NCI-H2227 treated with DMSO at 0.1 percent for 48 hours (cell line): ENCODE data around the gene FAM228B.
A peak's percentile ranks its signal among the peaks of the same experiment; 100 is the strongest.
"Not testable (repeated sequence)": the region's sequence is repeated elsewhere in the genome, so short reads cannot be mapped to it uniquely, and the experiment has no call there.

ENCODE experiments used
- DNase-seq: peaks from one replicate; lab custom pipeline; 2025; lab: John Stamatoyannopoulos, UW

The FAM228B gene

GRCh38 chr2:24123195-24123921, at the start of gene FAM228B, which contains the start of gene PFN4:
Gene FAM228B (plus strand): TSS chr2:24123469. CDS start chr2:24124362, 893 bp downstream.
Gene PFN4 (minus strand): TSS chr2:24123334. CDS start chr2:24122535, 799 bp downstream.
- peak; percentile 88 for DNase-seq

- DNase-seq, result no peak
These were observed 49.5 kb upstream of the FAM228B start for GRCh38 chr2:24073816-24074215.

- DNase-seq, result no peak
These were observed 48.0 kb upstream of the FAM228B start for GRCh38 chr2:24075259-24075658.

GRCh38 chr2:24075915-24076848, 47.1 kb upstream of the FAM228B start, which contains the start of gene SF3B6:
Gene SF3B6 (minus strand): TSS chr2:24076326. CDS start chr2:24076229, 97 bp downstream.
- DNase-seq, result peak; percentile 97

GRCh38 chr2:24076849-24077534, 46.3 kb upstream of the FAM228B start:
- DNase-seq, result no peak

DNA sequence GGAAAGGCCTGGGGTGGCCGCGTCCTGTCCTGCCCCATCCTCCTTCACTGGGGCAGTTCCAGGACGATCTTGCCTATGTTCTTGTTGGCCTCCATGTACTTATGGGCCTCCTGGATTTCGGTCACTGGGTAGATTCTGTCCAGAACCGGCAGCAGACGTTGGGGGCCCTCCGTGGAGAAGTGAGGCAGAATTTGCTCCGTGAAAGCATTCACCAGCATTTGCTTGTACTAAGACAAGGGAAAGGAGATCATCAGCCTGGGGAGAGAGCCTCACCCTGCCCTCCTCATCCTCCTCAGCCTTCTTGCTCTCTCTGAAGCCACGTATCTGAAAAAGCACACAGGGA, 45.8 kb upstream of the FAM228B start:
- no peak for DNase-seq

DNA sequence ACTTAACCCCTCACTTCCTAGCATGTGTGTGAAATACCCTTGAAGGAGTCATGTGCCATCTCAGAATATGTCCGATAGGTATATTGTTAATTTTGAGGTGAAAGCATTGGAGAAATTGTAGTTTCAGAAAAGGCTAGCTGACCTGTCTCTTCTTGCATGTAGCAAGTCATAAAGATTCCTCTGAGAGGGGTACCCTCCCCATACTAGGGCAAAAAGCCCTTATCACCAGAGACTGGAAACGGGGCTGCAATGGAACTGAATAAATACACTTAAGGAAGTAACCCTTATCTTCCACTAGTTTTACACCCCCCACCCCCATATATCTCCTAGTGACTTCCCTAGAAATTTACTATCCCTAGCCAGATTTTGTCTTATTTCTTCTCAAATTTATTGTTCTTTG, 45.4 kb upstream of the FAM228B start:
- DNase-seq, result no peak

GRCh38 chr2:24080701-24081100, 42.6 kb upstream of the FAM228B start:
- no peak for DNase-seq

GRCh38 chr2:24082787-24083566, 40.3 kb upstream of the FAM228B start:
- DNase-seq, result no peak

DNA sequence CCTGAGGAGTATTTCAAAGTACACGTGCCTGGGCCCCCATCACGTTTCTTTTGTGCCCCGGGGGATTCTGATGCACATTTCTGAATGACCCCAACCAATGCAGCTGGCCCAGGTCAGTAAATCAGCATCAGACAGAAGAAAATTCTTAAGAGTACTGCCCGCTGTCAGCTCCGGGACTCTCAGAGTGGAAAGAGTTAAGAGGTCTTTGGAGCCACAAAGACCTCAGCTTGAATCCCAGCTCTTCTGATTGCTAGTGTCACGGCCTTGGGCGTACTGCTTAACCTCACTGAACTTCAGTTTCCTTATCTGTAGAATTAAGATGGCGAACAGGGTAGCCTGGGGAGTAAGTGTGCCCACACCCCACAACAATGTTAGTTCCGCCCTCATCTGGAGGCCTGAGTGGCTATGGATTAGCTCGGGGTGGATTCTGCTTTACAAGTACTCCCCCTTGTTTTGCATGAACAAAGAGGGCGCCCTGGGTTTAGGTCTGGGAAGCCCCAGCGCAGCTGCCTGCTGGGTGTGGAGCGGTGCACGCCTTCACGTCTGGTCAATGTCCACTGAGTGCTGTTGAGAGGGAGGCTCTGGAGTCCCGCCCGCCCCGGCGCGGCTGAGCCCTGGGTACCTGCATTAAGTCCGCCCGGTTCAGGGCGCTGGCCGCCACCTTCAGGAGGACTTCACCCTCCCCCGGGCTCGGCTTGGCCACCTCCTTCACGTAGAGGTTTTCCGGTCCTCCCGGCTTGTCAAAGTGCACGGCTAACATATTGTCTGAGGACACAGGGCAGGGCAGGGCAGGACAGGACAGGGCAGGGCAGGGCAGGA, 39.5 kb upstream of the FAM228B start:
- DNase-seq, result peak; percentile 90

DNA sequence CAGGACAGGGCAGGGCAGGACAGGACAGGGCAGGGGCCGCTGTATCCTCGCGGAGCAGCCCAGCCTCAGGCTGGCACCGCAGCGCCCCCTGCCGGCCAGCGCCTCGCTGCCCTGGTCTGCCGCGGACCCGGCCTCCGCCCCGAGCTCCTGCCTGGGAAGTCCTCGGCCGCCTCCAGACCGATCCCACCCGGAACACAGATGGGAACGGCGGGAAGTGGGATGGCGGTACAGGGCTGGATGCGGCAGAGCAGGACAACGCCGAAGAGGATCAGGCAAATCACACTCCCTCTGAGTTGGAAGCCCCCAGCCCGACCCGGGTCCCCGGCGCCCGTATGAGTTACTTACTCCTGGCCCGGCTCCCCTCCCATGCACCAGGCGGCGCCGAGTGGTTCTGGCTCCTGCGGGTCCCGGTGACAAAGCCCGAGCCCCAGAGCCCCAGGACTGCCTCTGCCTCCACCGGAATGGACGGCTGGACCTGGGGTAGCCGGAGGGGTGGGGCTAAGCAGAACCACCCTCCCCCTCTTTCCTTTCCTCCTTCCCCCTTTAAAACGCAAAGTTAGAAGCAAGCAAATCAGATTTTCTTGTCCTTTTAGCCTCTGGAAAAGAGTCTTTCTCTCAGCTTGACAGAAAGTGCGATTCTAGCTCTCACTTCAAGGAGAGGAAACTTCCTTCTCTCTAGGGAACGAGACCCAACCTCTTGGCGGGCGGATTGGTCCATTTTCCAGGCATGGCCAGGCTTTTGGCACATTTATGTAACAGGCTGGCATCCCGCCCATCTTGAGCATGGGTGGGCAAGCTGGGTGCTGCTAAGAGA, 38.7 kb upstream of the FAM228B start, which contains the start of gene TP53I3:
Gene TP53I3 (minus strand): TSS at position 449 of the 814 bp plus-strand sequence. CDS start 508 bp downstream, outside the sequence.
- DNase-seq, result peak; percentile 95

- no peak for DNase-seq
These were observed 38.1 kb upstream of the FAM228B start for GRCh38 chr2:24085200-24085489.

DNA sequence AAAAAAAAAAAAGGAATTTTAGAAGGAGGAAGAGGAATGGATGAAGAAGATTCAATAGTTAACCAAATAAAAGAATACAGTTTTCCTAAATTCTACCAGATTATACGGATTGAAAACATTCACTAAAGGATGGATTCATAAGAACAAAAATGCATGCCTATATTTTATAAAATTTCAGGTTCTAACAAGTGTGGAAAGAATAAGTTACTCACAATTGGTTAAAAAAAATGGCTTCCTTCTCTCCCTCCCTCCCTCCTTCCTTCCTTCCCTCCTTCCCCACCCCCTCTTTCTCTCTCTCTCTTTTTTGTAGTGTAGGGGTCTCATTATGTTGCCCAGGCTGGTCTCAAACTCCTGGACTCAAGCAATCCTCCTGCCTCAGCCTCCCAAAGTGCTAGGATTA, 37.0 kb upstream of the FAM228B start:
- DNase-seq, result no peak

GRCh38 chr2:24087032-24087431, 36.2 kb upstream of the FAM228B start:
- DNase-seq, result no peak

- no peak for DNase-seq
These were observed 34.4 kb upstream of the FAM228B start for GRCh38 chr2:24088821-24089359.

- DNase-seq, result not testable (repeated sequence)
These were observed 30.0 kb upstream of the FAM228B start for GRCh38 chr2:24093270-24093669.

DNA sequence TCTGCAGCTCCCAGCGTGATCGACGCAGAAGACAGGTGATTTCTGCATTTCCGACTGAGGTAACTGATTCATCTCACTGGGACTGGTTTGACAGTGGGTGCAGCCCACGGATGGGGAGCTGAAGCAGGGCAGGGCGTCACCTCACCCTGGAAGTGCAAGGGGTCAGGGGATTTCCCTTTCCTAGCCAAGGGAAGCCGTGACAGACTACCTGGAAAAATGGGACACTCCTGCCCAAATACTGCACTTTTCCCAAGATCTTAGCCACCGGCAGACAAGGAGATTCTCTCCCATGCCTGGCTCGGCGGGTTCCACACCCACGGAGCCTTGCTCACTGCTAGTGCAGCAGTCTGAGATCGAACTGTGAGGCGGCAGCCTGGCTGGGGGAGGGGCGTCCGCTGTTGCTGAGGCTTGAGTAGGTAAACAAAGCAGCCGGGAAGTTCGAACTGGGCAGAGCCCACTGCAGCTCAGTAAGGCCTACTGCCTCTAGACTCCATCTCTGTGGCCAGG, 28.0 kb upstream of the FAM228B start:
- DNase-seq, result not testable (repeated sequence)

DNA sequence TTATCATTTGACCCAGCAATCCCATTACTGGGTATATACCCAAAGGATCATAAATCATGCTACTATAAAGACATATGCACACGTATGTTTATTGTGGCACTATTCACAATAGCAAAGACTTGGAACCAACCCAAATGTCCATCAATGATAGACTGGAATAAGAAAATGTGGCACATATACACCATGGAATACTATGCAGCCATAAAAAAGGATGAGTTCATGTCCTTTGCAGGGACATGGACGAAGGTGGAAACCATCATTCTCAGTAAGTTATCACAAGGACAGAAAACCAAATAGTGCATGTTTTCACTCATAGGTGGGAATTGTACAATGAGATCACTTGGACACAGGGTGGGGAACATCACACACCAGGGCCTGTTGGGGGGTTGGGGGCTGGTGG, 22.5 kb upstream of the FAM228B start:
- not testable (repeated sequence) for DNase-seq

DNA sequence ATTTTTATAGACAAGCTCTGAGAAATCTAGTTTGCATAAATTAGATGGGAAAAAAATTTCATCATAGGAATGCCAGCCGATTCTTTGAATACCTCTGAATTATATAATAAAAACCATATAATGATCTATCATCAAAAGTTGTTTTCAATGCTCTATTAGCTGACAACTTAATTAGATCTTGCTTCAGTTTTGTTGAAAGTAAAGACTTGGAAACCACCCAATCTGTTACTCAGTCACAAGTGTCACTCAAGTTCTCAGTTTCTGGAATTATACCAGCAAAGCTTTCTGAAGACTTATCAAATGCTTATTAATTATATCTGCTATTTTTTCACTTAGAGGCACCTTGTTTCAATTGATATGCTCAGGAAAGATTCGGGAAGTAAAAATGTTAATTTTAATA, 21.3 kb upstream of the FAM228B start:
- no peak for DNase-seq
